NCI-H1930 (cell line): ENCODE data around the gene PTH1R.
"Not testable (repeated sequence)": the region's sequence is repeated elsewhere in the genome, so short reads cannot be mapped to it uniquely, and the experiment has no call there.

Source experiments
- DNase-seq, 2 experiments: peaks; one replicate each; lab custom pipeline; 2025; lab: John Stamatoyannopoulos, UW

PTH1R gene

GRCh38 chr3:46899151-46900006, 21.9 kb downstream of the PTH1R start:
- DNase-seq, result no peak

- peak; percentile 16 to 40 for DNase-seq
These were observed 22.4 kb downstream of the PTH1R start for GRCh38 chr3:46900007-46900292.

- DNase-seq, result no peak
These were observed 22.8 kb downstream of the PTH1R start for GRCh38 chr3:46900356-46900755.

- no peak for DNase-seq
These were observed 23.5 kb downstream of the PTH1R start for GRCh38 chr3:46901061-46901460.

- no peak for DNase-seq
These were observed 24.2 kb downstream of the PTH1R start for GRCh38 chr3:46901591-46902187.

- DNase-seq, result no peak
These were observed 24.7 kb downstream of the PTH1R start for GRCh38 chr3:46902188-46902631.

- DNase-seq, result no peak
These were observed 26.1 kb downstream of the PTH1R start for GRCh38 chr3:46903341-46904302.

- DNase-seq, result no peak
These were observed 27.0 kb downstream of the PTH1R start for GRCh38 chr3:46904303-46905212.

- DNase-seq, result no peak
These were observed 27.7 kb downstream of the PTH1R start for GRCh38 chr3:46905213-46905560.

GRCh38 chr3:46905661-46906451, 28.3 kb downstream of the PTH1R start:
- DNase-seq, result no peak

- no peak for DNase-seq
These were observed 29.0 kb downstream of the PTH1R start for GRCh38 chr3:46906471-46907058.

- no peak for DNase-seq
These were observed 29.8 kb downstream of the PTH1R start for GRCh38 chr3:46907271-46907670.

- DNase-seq, result no peak
These were observed 30.4 kb downstream of the PTH1R start for GRCh38 chr3:46907960-46908293.

GRCh38 chr3:46908294-46908985, 30.9 kb downstream of the PTH1R start:
- no peak for DNase-seq

GRCh38 chr3:46908986-46909534, 31.5 kb downstream of the PTH1R start:
- no peak for DNase-seq

GRCh38 chr3:46909535-46910161, 32.1 kb downstream of the PTH1R start:
- peak; percentile 45 to 49 for DNase-seq

- no peak for DNase-seq
These were observed 32.7 kb downstream of the PTH1R start for GRCh38 chr3:46910166-46910760.

- not testable (repeated sequence) for DNase-seq
These were observed 33.4 kb downstream of the PTH1R start for GRCh38 chr3:46910914-46911313.

GRCh38 chr3:46912986-46913385, 35.5 kb downstream of the PTH1R start:
- no peak for DNase-seq
